PFSK-1 (cell line): Measurements from ENCODE around the gene CELSR1.

Experiments used
- POLR2AphosphoS5 ChIP-seq: IDR thresholded peaks from 2 replicates; pipeline ENCODE4 v1.6.1; 2012; ENCODE audit warnings: low read depth, mild to moderate bottlenecking, control low read depth, low read length, moderate library complexity
- SIN3A ChIP-seq: IDR thresholded peaks from 2 replicates; pipeline ENCODE4 v1.6.1; 2012; ENCODE audit warnings: mild to moderate bottlenecking, low read length, moderate library complexity, borderline replicate concordance; ENCODE audit not compliant: insufficient read depth
- TF ChIP-seq, protein P1 (sequence below), 2 experiments: IDR thresholded peaks; 2 replicates each; pipeline versions ENCODE4 v1.6.1 to v1.8.0; 2011 to 2012; ENCODE audit warnings: low read depth in 2 of 2, low read length in 2 of 2, control low read depth in 1 of 2, inconsistent platforms in 1 of 2, mild to moderate bottlenecking in 1 of 2, moderate library complexity in 1 of 2; ENCODE audit not compliant: insufficient read depth in 1 of 2

DNA sequence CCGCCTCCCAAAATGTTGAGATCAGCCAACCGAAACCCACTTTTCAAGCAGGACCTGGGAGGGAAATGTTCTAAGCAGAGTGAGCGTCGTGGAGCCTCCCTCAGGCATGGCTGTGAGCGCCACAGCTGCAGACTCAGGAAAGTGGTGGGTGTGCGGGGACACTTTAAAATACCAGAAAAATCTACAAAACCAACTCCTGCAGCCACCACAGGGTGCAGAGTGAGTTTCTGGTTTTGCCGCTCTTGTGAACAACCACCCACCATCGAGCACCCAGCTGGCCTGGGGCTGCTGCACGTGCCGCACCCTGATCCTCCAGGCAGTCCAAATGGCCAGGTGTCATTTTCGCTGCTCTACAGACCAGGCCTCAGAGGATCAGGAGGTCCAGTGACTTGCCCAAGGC is 46.9 kb downstream of the CELSR1 start:
- TF ChIP-seq POLR2AphosphoS5 = no peak
- no peak for TF ChIP-seq SIN3A
- TF ChIP-seq, protein P1, sequence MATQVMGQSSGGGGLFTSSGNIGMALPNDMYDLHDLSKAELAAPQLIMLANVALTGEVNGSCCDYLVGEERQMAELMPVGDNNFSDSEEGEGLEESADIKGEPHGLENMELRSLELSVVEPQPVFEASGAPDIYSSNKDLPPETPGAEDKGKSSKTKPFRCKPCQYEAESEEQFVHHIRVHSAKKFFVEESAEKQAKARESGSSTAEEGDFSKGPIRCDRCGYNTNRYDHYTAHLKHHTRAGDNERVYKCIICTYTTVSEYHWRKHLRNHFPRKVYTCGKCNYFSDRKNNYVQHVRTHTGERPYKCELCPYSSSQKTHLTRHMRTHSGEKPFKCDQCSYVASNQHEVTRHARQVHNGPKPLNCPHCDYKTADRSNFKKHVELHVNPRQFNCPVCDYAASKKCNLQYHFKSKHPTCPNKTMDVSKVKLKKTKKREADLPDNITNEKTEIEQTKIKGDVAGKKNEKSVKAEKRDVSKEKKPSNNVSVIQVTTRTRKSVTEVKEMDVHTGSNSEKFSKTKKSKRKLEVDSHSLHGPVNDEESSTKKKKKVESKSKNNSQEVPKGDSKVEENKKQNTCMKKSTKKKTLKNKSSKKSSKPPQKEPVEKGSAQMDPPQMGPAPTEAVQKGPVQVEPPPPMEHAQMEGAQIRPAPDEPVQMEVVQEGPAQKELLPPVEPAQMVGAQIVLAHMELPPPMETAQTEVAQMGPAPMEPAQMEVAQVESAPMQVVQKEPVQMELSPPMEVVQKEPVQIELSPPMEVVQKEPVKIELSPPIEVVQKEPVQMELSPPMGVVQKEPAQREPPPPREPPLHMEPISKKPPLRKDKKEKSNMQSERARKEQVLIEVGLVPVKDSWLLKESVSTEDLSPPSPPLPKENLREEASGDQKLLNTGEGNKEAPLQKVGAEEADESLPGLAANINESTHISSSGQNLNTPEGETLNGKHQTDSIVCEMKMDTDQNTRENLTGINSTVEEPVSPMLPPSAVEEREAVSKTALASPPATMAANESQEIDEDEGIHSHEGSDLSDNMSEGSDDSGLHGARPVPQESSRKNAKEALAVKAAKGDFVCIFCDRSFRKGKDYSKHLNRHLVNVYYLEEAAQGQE (IDR thresholded peaks at IDR 0.05; ENCODE audit: insufficient read depth in 1 of 2, low read depth in 2 of 2, low read length in 2 of 2) = no peak
